T-cell (primary cell): Measurements from ENCODE around the gene ABCA3. TPM values are rescaled to one million over a fixed set of nuclear protein-coding genes. Genes with fewer than 3 reads are reported as not detected.

Experiments
- ATAC-seq, 4 experiments: fragments of 200-7000 bp in 3 of 4; fragments of 150-1000 bp in 1 of 4; cut with Tn5 transposase; replicated peaks in 1 of 4; 1 replicate in 3 of 4; 2 replicates in 1 of 4; pipeline ENCODE4 v1.10.0; 2021; ENCODE audit warnings: moderate library complexity in 3 of 4, mild to moderate bottlenecking in 2 of 4, moderate number of reproducible peaks in 1 of 4
- CTCF ChIA-PET, 2 donors: fragments of 300-600 bp; sonication (Branson Sonifier 250); formaldehyde crosslinking; loops; one replicate each; lab custom pipeline; 2022; ENCODE audit warnings: antibody characterized with exemption in 2 of 2; lab: Charles Lee
- POLR2A ChIA-PET, 2 donors: fragments of 300-600 bp; sonication (Branson Sonifier 250); formaldehyde crosslinking; loops; one replicate each; lab custom pipeline; 2022; ENCODE audit warnings: antibody characterized with exemption in 2 of 2; lab: Charles Lee
- DNase-seq, 35 experiments: peaks; one replicate each; pipeline versions ENCODE4 v3.0.0 to v3.0.0-alpha.2; 2013 to 2023
- H3K27ac ChIP-seq: one replicate; pipeline ENCODE4 v1.5.1; 2013; ENCODE audit warnings: low read length
- H3K27me3 ChIP-seq, 2 experiments: replicated peaks in 1 of 2; 1 replicate in 1 of 2; 2 replicates in 1 of 2; pipeline versions ENCODE4 v1.6.1 to v1.7.0; 2013; ENCODE audit warnings: low read length in 1 of 2, mixed read lengths in 1 of 2; ENCODE audit not compliant: control insufficient read depth in 2 of 2, insufficient read depth in 2 of 2; ENCODE audit errors: extremely low read depth in 1 of 2
- H3K36me3 ChIP-seq, 2 donors: 1 replicate in 1 of 2; 2 replicates in 1 of 2; pipeline versions ENCODE4 v1.6.1 to v1.7.0; 2013; ENCODE audit warnings: low read length in 1 of 2; ENCODE audit not compliant: control insufficient read depth in 2 of 2, insufficient read depth in 1 of 2; ENCODE audit errors: extremely low read depth in 1 of 2
- H3K4me1 ChIP-seq, 2 experiments: 1 replicate in 1 of 2; 2 replicates in 1 of 2; pipeline versions ENCODE4 v1.6.1 to v1.7.0; 2013; ENCODE audit warnings: low read length in 2 of 2, mixed read lengths in 1 of 2; ENCODE audit not compliant: insufficient read depth in 2 of 2, control insufficient read depth in 1 of 2; ENCODE audit errors: extremely low read depth in 1 of 2
- H3K4me3 ChIP-seq, 2 donors: 1 replicate in 1 of 2; 2 replicates in 1 of 2; pipeline versions ENCODE4 v1.5.1 to v1.7.0; 2013; ENCODE audit warnings: mild to moderate bottlenecking in 2 of 2, low read length in 1 of 2, moderate library complexity in 1 of 2; ENCODE audit not compliant: control insufficient read depth in 1 of 2; ENCODE audit errors: extremely low read depth in 1 of 2
- H3K9me3 ChIP-seq: 2 replicates; pipeline ENCODE4 v1.7.0; 2013
- H3K27ac Mint-ChIP-seq, 2 donors: one replicate each; pipeline ENCODE4 v1.8.0; 2020 to 2021; ENCODE audit warnings: mild to moderate bottlenecking in 2 of 2, mixed read lengths in 2 of 2
- H3K27me3 Mint-ChIP-seq, 2 donors: one replicate each; pipeline ENCODE4 v1.8.0; 2021 to 2022; ENCODE audit warnings: mixed read lengths in 2 of 2
- H3K36me3 Mint-ChIP-seq: one replicate; pipeline ENCODE4 v1.8.0; 2021; ENCODE audit warnings: mixed read lengths
- H3K4me1 Mint-ChIP-seq, 3 donors: one replicate each; pipeline ENCODE4 v1.8.0; 2020 to 2022; ENCODE audit warnings: mixed read lengths in 3 of 3, mild to moderate bottlenecking in 1 of 3
- H3K4me3 Mint-ChIP-seq, 3 donors: one replicate each; pipeline ENCODE4 v1.8.0; 2020 to 2022; ENCODE audit warnings: mild to moderate bottlenecking in 3 of 3, mixed read lengths in 3 of 3, moderate library complexity in 3 of 3
- H3K9me3 Mint-ChIP-seq, 3 donors: one replicate each; pipeline ENCODE4 v1.8.0; 2020 to 2022; ENCODE audit warnings: mixed read lengths in 3 of 3
- WGBS: methylation state at CpG from one replicate; pipeline ENCODE4 v1.1.5; 2013; ENCODE audit warnings: missing lambda C conversion rate; ENCODE audit not compliant: insufficient coverage; 5-methylcytosine and 5-hydroxymethylcytosine counted together
- total RNA-seq, 35 experiments: library from RNA in 6 of 35; stranded (reverse) in 6 of 35; fragments of 120-200 nt in 1 of 35; gene quantifications; one replicate each; pipeline versions ENCODE4 v1.2.1 to v1.2.4 and lab custom pipeline; 2013 to 2026

Gene ABCA3
- total RNA-seq, 5 donors from 2014 or later (not counting 1 experiment from before 2014, with no cell fraction given) = 6.6 to 11.1 (median 9.9) TPM

- CTCF ChIA-PET = no interaction called here
- POLR2A ChIA-PET = no interaction called here
- no peak overlapping the region for H3K4me3 Mint-ChIP-seq
Observed at GRCh38 chr16:2325791-2326190, 14.7 kb downstream of the ABCA3 start.

GRCh38 chr16:2325181-2325580 lies 15.3 kb downstream of the ABCA3 start:
- CTCF ChIA-PET = no interaction called here
- Mint-ChIP-seq H3K27me3 (no peaks in the 10 kb centered on the region), H3K4me3 (no peak overlapping the region), H3K36me3 (peaks cover 16% of the 10 kb centered on the region), H3K27ac (no peak overlapping the region), H3K9me3 (no peaks in the 10 kb centered on the region), H3K4me1 (no peaks in the 10 kb centered on the region)
- no peak for DNase-seq
- peaks cover 0 to 6% of the 10 kb centered on the region in 2 experiments for H3K27me3 ChIP-seq
- no peaks in the 10 kb centered on the region for H3K4me1 ChIP-seq
- WGBS = 59% methylated on average over 3 of the region's 7 CpGs
- no peaks in the 10 kb centered on the region for H3K9me3 ChIP-seq
- H3K36me3 ChIP-seq = peaks cover 0 to 6% of the 10 kb centered on the region in 2 donors
- H3K4me3 ChIP-seq = no peak overlapping the region
- ATAC-seq = no peak
- no peak overlapping the region for H3K27ac ChIP-seq
- POLR2A ChIA-PET = no interaction called here

More at GRCh38 chr16:2325791-2326190, 14.7 kb downstream of the ABCA3 start:
- H3K9me3 Mint-ChIP-seq = no peaks in the 10 kb centered on the region
- H3K4me1 ChIP-seq = no peaks in the 10 kb centered on the region
- ATAC-seq = no peak
- no peaks in the 10 kb centered on the region for H3K4me1 Mint-ChIP-seq
- no peak for DNase-seq
- peaks cover 16% of the 10 kb centered on the region for H3K36me3 Mint-ChIP-seq
- WGBS = 85% methylated on average over 15 of the region's 16 CpGs
- peaks cover 0 to 6% of the 10 kb centered on the region in 2 donors for H3K36me3 ChIP-seq
- no peak overlapping the region for H3K4me3 ChIP-seq
- H3K27me3 ChIP-seq = peaks cover 0 to 6% of the 10 kb centered on the region in 2 experiments
- H3K27me3 Mint-ChIP-seq = peaks cover 0 to under 1% of the 10 kb centered on the region in 2 donors
- no peak overlapping the region for H3K27ac ChIP-seq
- H3K9me3 ChIP-seq = no peaks in the 10 kb centered on the region
- H3K27ac Mint-ChIP-seq = no peak overlapping the region

GRCh38 chr16:2324296-2324859 lies 16.1 kb downstream of the ABCA3 start:
- ChIA-PET CTCF (no interaction called here), POLR2A (no interaction called here)
- Histone ChIP-seq H3K27ac (no peak overlapping the region), H3K27me3 (peaks cover 0 to under 1% of the 10 kb centered on the region in 2 experiments), H3K4me3 (no peak overlapping the region), H3K36me3 (peaks cover 0 to 6% of the 10 kb centered on the region in 2 donors), H3K4me1 (no peaks in the 10 kb centered on the region), H3K9me3 (no peaks in the 10 kb centered on the region)
- Mint-ChIP-seq H3K27me3 (no peaks in the 10 kb centered on the region), H3K27ac (no peak overlapping the region), H3K4me1 (no peaks in the 10 kb centered on the region), H3K4me3 (no peak overlapping the region), H3K36me3 (peaks cover 16% of the 10 kb centered on the region), H3K9me3 (no peaks in the 10 kb centered on the region)
- DNase-seq (no peak), ATAC-seq (no peak)
- 91% methylated on average over 22 of the region's 26 CpGs for WGBS

GRCh38 chr16:2323701-2324100 lies 16.8 kb downstream of the ABCA3 start:
- H3K4me3 Mint-ChIP-seq = no peak overlapping the region
- Histone ChIP-seq H3K27me3 (no peaks in the 10 kb centered on the region), H3K4me1 (no peaks in the 10 kb centered on the region), H3K27ac (no peak overlapping the region), H3K4me3 (no peak overlapping the region), H3K9me3 (no peaks in the 10 kb centered on the region), H3K36me3 (peaks cover 0 to 6% of the 10 kb centered on the region in 2 donors)
- ChIA-PET CTCF (no interaction called here), POLR2A (no interaction called here)
- no peak for ATAC-seq
- no peak for DNase-seq
- H3K27ac Mint-ChIP-seq = no peak overlapping the region
- peaks cover 19% of the 10 kb centered on the region for H3K36me3 Mint-ChIP-seq
- H3K9me3 Mint-ChIP-seq = no peaks in the 10 kb centered on the region
- whole genome bisulfite sequencing = 89% methylated on average over 3 of the region's 8 CpGs
- H3K4me1 Mint-ChIP-seq = no peaks in the 10 kb centered on the region
- H3K27me3 Mint-ChIP-seq = no peaks in the 10 kb centered on the region

- Mint-ChIP-seq H3K4me1 (no peaks in the 10 kb centered on the region), H3K27me3 (no peaks in the 10 kb centered on the region), H3K36me3 (peaks cover 23% of the 10 kb centered on the region), H3K4me3 (no peak overlapping the region), H3K9me3 (no peaks in the 10 kb centered on the region), H3K27ac (no peak overlapping the region)
- peaks cover 0 to 3% of the 10 kb centered on the region in 2 donors for H3K36me3 ChIP-seq
- no peaks in the 10 kb centered on the region for H3K9me3 ChIP-seq
- no peak overlapping the region for H3K4me3 ChIP-seq
- 94% methylated on average over 20 of the region's 23 CpGs for WGBS
- CTCF ChIA-PET = no interaction called here
- POLR2A ChIA-PET = no interaction called here
- no peaks in the 10 kb centered on the region for H3K4me1 ChIP-seq
- DNase-seq (no peak), ATAC-seq (no peak)
- no peaks in the 10 kb centered on the region for H3K27me3 ChIP-seq
- H3K27ac ChIP-seq = no peak overlapping the region
Observed at GRCh38 chr16:2319606-2320005, 20.9 kb downstream of the ABCA3 start.

- H3K27ac ChIP-seq = no peak overlapping the region
- peaks cover 19% of the 10 kb centered on the region for H3K36me3 Mint-ChIP-seq
- H3K27me3 Mint-ChIP-seq = no peaks in the 10 kb centered on the region
- no peak overlapping the region for H3K27ac Mint-ChIP-seq
- no peaks in the 10 kb centered on the region for H3K4me1 Mint-ChIP-seq
- 92% methylated on average over 23 of the region's 26 CpGs for WGBS
- ChIA-PET POLR2A (no interaction called here), CTCF (interaction anchor here in 1 of 2 donors (0.6 kb wide), 1 partner anchor 146 kb away, joined by 3 read pairs; no protein-coding TSS in a partner anchor)
- no peak for DNase-seq
- no peaks in the 10 kb centered on the region for H3K9me3 ChIP-seq
- ATAC-seq = no peak
- H3K27me3 ChIP-seq = no peaks in the 10 kb centered on the region
- H3K9me3 Mint-ChIP-seq = no peaks in the 10 kb centered on the region
- H3K4me1 ChIP-seq = no peaks in the 10 kb centered on the region
- no peak overlapping the region for H3K4me3 ChIP-seq
- H3K36me3 ChIP-seq = no peaks in the 10 kb centered on the region
- H3K4me3 Mint-ChIP-seq = no peak overlapping the region
Observed at GRCh38 chr16:2317231-2318020, 23.1 kb downstream of the ABCA3 start.
